Measurements from ENCODE around the gene RASL11B. TPM values are rescaled to one million over a fixed set of nuclear protein-coding genes. Genes with fewer than 3 reads are reported as not detected.

RASL11B gene
- total and polyA plus RNA-seq, 9 of the 15 experiments (the other 6 are each of a cell fraction or from before 2014, with no cell fraction given), result 0.24 to 1.5 (median 0.53) TPM

DNA sequence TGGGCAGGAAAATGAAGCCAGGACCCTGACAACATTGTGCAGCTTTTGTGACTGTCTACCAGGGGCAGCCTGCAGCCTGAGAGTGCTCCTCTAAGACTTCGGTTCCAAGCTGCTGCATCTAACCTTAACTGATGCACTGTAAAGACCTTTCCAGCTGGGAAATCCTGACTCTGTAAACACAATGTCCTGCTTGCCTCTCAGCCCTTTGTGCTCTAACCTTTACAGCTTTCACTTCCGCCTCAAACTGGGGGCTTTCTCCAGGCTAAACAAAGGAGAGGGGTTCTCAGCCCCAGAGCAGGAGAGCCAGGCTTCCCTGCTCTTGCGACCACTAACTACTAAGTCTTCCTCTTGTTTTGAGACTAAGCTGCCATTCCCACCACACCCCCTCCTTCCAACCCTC is 19.3 kb upstream of the RASL11B start:
- no peak overlapping the region for H3K9ac ChIP-seq (ENCODE audit: insufficient read depth in 1 of 2, low read depth in 2 of 2, low read length in 2 of 2)
- no peak overlapping the region for H3K4me3 ChIP-seq
- no peaks in the 10 kb centered on the region for H3K9me1 ChIP-seq (ENCODE audit: control insufficient read depth, insufficient read depth, low read length)
- no peaks in the 10 kb centered on the region; a peak in 1 of 5 replicates for H3K4me1 ChIP-seq (replicated peaks in 1 of 2; ENCODE audit: control insufficient read depth in 2 of 2, insufficient read depth in 2 of 2, low read length in 2 of 2)
- H3K9me3 ChIP-seq (replicated peaks; ENCODE audit: control insufficient read depth, insufficient read depth, low read depth, low read length), result no peaks in the 10 kb centered on the region
- intact Hi-C loops (cut with micrococcal nuclease), result no loop called here
- 12% methylated on average over 2 of the region's 3 CpGs for WGBS (ENCODE audit: insufficient coverage, low coverage, missing lambda C conversion rate)
- no peak for DNase-seq (ENCODE audit: extremely low read depth in 1 of 4, low spot score in 3 of 4)
- no peaks in the 10 kb centered on the region for H4K20me1 ChIP-seq (replicated peaks; ENCODE audit: control insufficient read depth, insufficient read depth, low read length)
- no peaks in the 10 kb centered on the region for H3K36me3 ChIP-seq (ENCODE audit: control insufficient read depth, insufficient read depth, low read length)
- in situ Hi-C loops (cut with MboI), result no loop called here
- H3K27ac ChIP-seq (ENCODE audit: extremely low read depth, low read depth, low read length), result no peak overlapping the region
- no peak for FAIRE-seq
- BruUV-seq (replicated peaks), result no TSS peak
- no peaks in the 10 kb centered on the region for H3K79me2 ChIP-seq (ENCODE audit: control insufficient read depth, insufficient read depth, low read length)
- CTCF ChIA-PET (ENCODE audit: low intra/inter-chr PET ratio), result no interaction called here
- no peak overlapping the region for H2AFZ ChIP-seq (ENCODE audit: low read depth, low read length)
- H3K4me2 ChIP-seq (ENCODE audit: insufficient read depth, low read length), result no peak overlapping the region
- H3K27me3 ChIP-seq (ENCODE audit: control insufficient read depth in 2 of 2, insufficient read depth in 2 of 2, low read length in 2 of 2), result peaks cover 13 to 41% of the 10 kb centered on the region in 2 experiments; a peak in 4 of 5 replicates
- POLR2A ChIA-PET, result no interaction called here
- no peak; the same call in 2 of the 3 replicates for ATAC-seq
- no peak for TF ChIP-seq CREM (IDR thresholded peaks at IDR 0.05; ENCODE audit: low read depth)
- no peak for TF ChIP-seq USF1 (CRISPR knock-in tag; IDR thresholded peaks at IDR 0.05)
- TF ChIP-seq, protein P1, sequence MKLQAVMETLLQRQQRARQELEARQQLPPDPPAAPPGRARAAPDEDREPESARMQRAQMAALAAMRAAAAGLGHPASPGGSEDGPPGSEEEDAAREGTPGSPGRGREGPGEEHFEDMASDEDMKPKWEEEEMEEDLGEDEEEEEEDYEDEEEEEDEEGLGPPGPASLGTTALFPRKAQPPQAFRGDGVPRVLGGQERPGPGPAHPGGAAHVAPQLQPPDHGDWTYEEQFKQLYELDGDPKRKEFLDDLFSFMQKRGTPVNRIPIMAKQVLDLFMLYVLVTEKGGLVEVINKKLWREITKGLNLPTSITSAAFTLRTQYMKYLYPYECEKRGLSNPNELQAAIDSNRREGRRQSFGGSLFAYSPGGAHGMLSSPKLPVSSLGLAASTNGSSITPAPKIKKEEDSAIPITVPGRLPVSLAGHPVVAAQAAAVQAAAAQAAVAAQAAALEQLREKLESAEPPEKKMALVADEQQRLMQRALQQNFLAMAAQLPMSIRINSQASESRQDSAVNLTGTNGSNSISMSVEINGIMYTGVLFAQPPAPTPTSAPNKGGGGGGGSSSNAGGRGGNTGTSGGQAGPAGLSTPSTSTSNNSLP (IDR thresholded peaks at IDR 0.05; ENCODE audit: borderline replicate concordance, low read depth, low read length), result no peak
- TF ChIP-seq THRB (CRISPR knock-in tag; conservative IDR thresholded peaks at IDR 0.05), result no peak
- no peak for TF ChIP-seq SNIP1 (IDR thresholded peaks at IDR 0.05; ENCODE audit: low read depth)
- TF ChIP-seq FOXK1 (CRISPR knock-in tag; IDR thresholded peaks at IDR 0.05; ENCODE audit: borderline replicate concordance), result no peak
- TF ChIP-seq, protein P2, sequence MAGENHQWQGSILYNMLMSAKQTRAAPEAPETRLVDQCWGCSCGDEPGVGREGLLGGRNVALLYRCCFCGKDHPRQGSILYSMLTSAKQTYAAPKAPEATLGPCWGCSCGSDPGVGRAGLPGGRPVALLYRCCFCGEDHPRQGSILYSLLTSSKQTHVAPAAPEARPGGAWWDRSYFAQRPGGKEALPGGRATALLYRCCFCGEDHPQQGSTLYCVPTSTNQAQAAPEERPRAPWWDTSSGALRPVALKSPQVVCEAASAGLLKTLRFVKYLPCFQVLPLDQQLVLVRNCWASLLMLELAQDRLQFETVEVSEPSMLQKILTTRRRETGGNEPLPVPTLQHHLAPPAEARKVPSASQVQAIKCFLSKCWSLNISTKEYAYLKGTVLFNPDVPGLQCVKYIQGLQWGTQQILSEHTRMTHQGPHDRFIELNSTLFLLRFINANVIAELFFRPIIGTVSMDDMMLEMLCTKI (IDR thresholded peaks at IDR 0.05; ENCODE audit: partially characterized antibody), result no peak
- TF ChIP-seq ERF (CRISPR knock-in tag; IDR thresholded peaks at IDR 0.05), result no peak
- no peak for TF ChIP-seq PPARD (CRISPR knock-in tag; IDR thresholded peaks at IDR 0.05)
- TF ChIP-seq NR2C1 (IDR thresholded peaks at IDR 0.05), result no peak
- no peak for TF ChIP-seq NR2C1 (tag; IDR thresholded peaks at IDR 0.05)
- no peak for TF ChIP-seq ZC3H8 (IDR thresholded peaks at IDR 0.05)
- no peak for TF ChIP-seq PHTF2 (CRISPR knock-in tag; IDR thresholded peaks at IDR 0.05)
- no peak for TF ChIP-seq U2AF1 (optimal IDR thresholded peaks at IDR 0.05; ENCODE audit: low read depth, low read length)
- no peak for TF ChIP-seq ZNF24 (IDR thresholded peaks at IDR 0.05)
- no peak for TF ChIP-seq STAT6 (CRISPR knock-in tag; IDR thresholded peaks at IDR 0.05)
- TF ChIP-seq MBD2 (IDR thresholded peaks at IDR 0.05; ENCODE audit: borderline replicate concordance, low read depth), result no peak

All from K562 (cell line).